Heart left ventricle (tissue), 16 donors: ENCODE measurements around the gene SYP. TPM values are rescaled to one million over a fixed set of nuclear protein-coding genes. Genes with fewer than 3 reads are reported as not detected.

ENCODE experiments used
- ATAC-seq, 4 donors: fragments of 200-7000 bp; cut with Tn5 transposase; one replicate each; pipeline ENCODE4 v1.9.1; 2020 to 2022; ENCODE audit warnings: moderate library complexity in 4 of 4, mild to moderate bottlenecking in 3 of 4, moderate number of reproducible peaks in 1 of 4
- DNase-seq, 5 donors: peaks; one replicate each; pipeline ENCODE4 v3.0.0-alpha.2; 2020
- H3K27ac ChIP-seq, 12 donors: fragments of 200-600 bp; sonication (generic) in 4 of 12; one replicate each; pipeline versions ENCODE4 v1.5.0 to v1.8.0; 2016 to 2022; ENCODE audit warnings: mild to moderate bottlenecking in 2 of 12
- H3K27me3 ChIP-seq, 9 donors: fragments of 200-600 bp; sonication (generic) in 2 of 9; one replicate each; pipeline versions ENCODE4 v1.5.1 to v1.8.0; 2016 to 2022; ENCODE audit warnings: mild to moderate bottlenecking in 3 of 9
- H3K36me3 ChIP-seq, 9 donors: fragments of 200-600 bp; sonication (generic) in 2 of 9; one replicate each; pipeline versions ENCODE4 v1.5.0 to v1.8.0; 2018 to 2022; ENCODE audit warnings: mild to moderate bottlenecking in 2 of 9
- H3K4me1 ChIP-seq, 12 donors: fragments of 200-600 bp; sonication (generic) in 4 of 12; one replicate each; pipeline versions ENCODE4 v1.5.0 to v1.8.0; 2016 to 2022; ENCODE audit warnings: mild to moderate bottlenecking in 3 of 12
- H3K4me3 ChIP-seq, 12 donors: fragments of 200-600 bp; sonication (generic) in 4 of 12; one replicate each; pipeline versions ENCODE4 v1.5.0 to v1.8.0; 2017 to 2022; ENCODE audit warnings: mild to moderate bottlenecking in 9 of 12, moderate library complexity in 4 of 12
- H3K9me3 ChIP-seq, 12 donors: fragments of 200-600 bp; sonication (generic) in 4 of 12; one replicate each; pipeline versions ENCODE4 v1.5.0 to v1.8.0; 2016 to 2022; ENCODE audit warnings: mild to moderate bottlenecking in 1 of 12
- POLR2A ChIP-seq, 2 donors: fragments of 450-650 bp; IDR thresholded peaks; one replicate each; pipeline ENCODE4 v1.6.1; 2017; ENCODE audit warnings: antibody characterized with exemption in 2 of 2, mild to moderate bottlenecking in 2 of 2, moderate library complexity in 2 of 2
- WGBS, 4 donors: extraction: QIAGEN DNeasy Blood & Tissue Kit in 2 of 4; methylation state at CpG; one replicate each; pipeline versions ENCODE4 v1.1.5 to v1.1.7; 2013 to 2018; 5-methylcytosine and 5-hydroxymethylcytosine counted together
- intact Hi-C, 10 donors: fragments of 100-400 bp; cut with DNase I; formaldehyde crosslinking; loops; one replicate each; pipeline versions ENCODE4 v1.11.1 to v1.14.2; 2022
- polyA plus RNA-seq, 2 donors: library from polyadenylated mRNA; stranded (reverse); fragments of 200-250 nt; gene quantifications; one replicate each; pipeline ENCODE4 v1.2.3, GENCODE V29; 2013
- total RNA-seq, 9 donors: library from RNA; depleted of rRNA in 2 of 9; stranded (reverse); fragments of >200 nt in 2 of 9; fragmentation: NEBNext Ultra II Directional in 3 of 9; extraction: Animal tissue kit (Norgen Biotek cat#: 25700) in 3 of 9; gene quantifications; one replicate each; pipeline versions ENCODE4 v1.1.0 to v1.2.4, GENCODE V29; 2016 to 2023
- TF ChIP-seq, protein P1 (sequence below), 12 donors: fragments of 200-600 bp; sonication (generic) in 4 of 12; IDR thresholded peaks; one replicate each; pipeline versions ENCODE4 v1.5.0 to v1.8.0; 2018 to 2022; ENCODE audit warnings: antibody characterized with exemption in 12 of 12, mild to moderate bottlenecking in 5 of 12
- donor health status: ischemic (EF 13 %, LVEDD 7.1; RV severe dilation, severe dysfunction).
- donor health status: healthy with polysubstance abuse.
- donor health status: DM: no; HTN: yes; CAD: no.
- donor health status: DM: no; HTN: no; CAD: no.
- donor health status: ischemic (EF 25% LVEDD 6.9; RV normal size, moderate dysfunction).
- donor health status: ischemic (EF 25% LVEDD 5.7; RV mildly dilated, moderate dysfunction).
- donor health status: healthy.
- donor health status: DM: yes; HTN: yes; CAD: no.
- donor health status: ischemic (EF 35%, LVEDD 5.7; RV mildly dilated, moderate dysfunction).
- donor health status: nonischemic (EF 11% LVEDD 7.7; RV severe dilation, severe dysfunction).
- donor health status: DM: yes; HTN: yes; CAD: no.
- donor health status: PGD.
- donor health status: ischemic (EF 29% LVEDD 5.4; RV normal size, mild dysfunction).
- donor health status: nonischemic (EF 23%, LVEDD 6.1; RV moderate dilation, normal function).

Gene SYP
- total and polyA plus RNA-seq, 11 donors: 0.49 to 3.7 (median 1.3) TPM

DNA sequence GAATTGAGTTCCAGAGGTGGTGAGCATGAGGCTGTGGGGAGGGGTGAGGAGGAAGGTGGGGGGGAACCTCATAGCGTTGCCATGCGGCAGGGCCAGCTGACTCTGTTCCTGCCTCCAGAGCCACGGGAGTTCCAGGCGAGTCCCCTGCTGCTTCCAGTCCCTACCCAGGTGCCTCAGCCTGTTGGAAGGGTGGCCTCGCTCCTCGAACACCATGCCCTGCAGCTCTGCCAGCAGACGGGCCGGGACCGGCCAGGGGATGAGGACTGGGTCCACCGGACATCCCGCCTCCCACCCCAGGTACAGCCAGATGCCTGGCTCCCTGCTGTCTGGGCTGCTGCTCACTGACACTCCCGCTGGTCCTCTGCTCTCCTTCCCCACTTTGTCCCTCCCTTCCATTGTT lies 43.2 kb upstream of the SYP start:
- H3K4me3 ChIP-seq: no peak overlapping the region
- WGBS, 4 donors: 75 to 87% (median 86%) methylated on average over 3 to 12 of the region's 12 CpGs
- TF ChIP-seq POLR2A (IDR thresholded peaks at IDR 0.05): no peak
- TF ChIP-seq, protein P1, sequence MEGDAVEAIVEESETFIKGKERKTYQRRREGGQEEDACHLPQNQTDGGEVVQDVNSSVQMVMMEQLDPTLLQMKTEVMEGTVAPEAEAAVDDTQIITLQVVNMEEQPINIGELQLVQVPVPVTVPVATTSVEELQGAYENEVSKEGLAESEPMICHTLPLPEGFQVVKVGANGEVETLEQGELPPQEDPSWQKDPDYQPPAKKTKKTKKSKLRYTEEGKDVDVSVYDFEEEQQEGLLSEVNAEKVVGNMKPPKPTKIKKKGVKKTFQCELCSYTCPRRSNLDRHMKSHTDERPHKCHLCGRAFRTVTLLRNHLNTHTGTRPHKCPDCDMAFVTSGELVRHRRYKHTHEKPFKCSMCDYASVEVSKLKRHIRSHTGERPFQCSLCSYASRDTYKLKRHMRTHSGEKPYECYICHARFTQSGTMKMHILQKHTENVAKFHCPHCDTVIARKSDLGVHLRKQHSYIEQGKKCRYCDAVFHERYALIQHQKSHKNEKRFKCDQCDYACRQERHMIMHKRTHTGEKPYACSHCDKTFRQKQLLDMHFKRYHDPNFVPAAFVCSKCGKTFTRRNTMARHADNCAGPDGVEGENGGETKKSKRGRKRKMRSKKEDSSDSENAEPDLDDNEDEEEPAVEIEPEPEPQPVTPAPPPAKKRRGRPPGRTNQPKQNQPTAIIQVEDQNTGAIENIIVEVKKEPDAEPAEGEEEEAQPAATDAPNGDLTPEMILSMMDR (IDR thresholded peaks at IDR 0.05): no peak
- intact Hi-C loops: no loop called here
- no peaks in the 10 kb centered on the region for H3K9me3 ChIP-seq
- H3K36me3 ChIP-seq: peaks cover 0 to 46% (median 15%) of the 10 kb centered on the region in 9 donors
- no peak overlapping the region for H3K27ac ChIP-seq
- H3K27me3 ChIP-seq: no peaks in the 10 kb centered on the region
- DNase-seq: no peak
- ATAC-seq: no peak
- H3K4me1 ChIP-seq: no peaks in the 10 kb centered on the region

DNA sequence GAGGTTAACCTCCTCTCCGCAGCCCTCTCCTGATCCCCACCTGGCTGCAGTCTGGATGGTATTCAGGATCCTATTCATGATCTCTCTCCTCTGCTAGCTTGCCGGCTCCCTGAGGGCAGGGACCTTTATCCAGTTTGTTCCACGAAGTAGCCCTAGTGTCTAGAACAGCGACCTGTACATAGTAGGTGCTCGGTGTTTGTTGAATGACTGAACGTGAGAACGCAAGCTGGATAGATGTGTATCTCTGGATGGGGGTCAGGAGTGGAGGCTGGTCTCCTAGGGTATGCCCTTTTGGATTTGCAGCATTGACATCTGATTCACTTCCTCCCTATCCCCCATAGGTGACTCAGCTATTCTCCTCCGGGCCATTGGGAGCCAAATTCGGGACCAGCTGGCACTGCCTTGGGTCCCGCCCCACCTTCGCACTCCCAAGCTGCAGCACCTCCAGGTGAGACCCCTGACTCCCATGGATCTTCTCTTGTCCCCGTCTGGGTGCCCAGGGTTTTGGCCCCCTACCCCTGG lies 42.6 kb upstream of the SYP start:
- TF ChIP-seq POLR2A (IDR thresholded peaks at IDR 0.05): no peak
- TF ChIP-seq, protein P1 (IDR thresholded peaks at IDR 0.05): no peak
- Histone ChIP-seq H3K9me3 (no peaks in the 10 kb centered on the region), H3K4me1 (no peaks in the 10 kb centered on the region), H3K27me3 (no peaks in the 10 kb centered on the region), H3K4me3 (no peak overlapping the region), H3K36me3 (peaks cover 0 to 46% (median 15%) of the 10 kb centered on the region in 9 donors), H3K27ac (no peak overlapping the region)
- intact Hi-C loops: no loop called here
- DNase-seq (no peak), ATAC-seq (no peak)
- 81 to 96% (median 92%) methylated on average over 12 of the region's 12 CpGs for WGBS, 4 donors

DNA sequence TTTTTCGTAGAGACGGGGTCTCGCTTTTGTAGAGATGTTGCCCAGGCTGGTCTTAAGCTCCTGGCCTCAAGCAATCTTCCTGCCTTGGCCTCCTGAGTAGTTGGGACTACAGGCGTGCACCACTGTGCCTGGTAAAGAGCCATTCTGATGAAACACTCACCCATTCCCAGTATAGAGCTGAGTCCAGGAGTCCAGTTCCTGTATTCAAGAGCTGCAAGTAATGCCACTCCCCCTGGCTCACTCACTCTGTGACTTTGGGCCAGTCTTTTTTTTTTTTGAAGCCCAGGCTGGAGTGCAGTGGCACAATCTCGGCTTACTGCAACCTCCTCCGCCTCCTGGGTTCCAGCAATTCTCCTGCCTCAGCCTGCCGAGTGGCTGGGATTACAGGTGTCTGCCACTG lies 38.7 kb upstream of the SYP start:
- ATAC-seq (no peak), DNase-seq (no peak)
- Histone ChIP-seq H3K27ac (no peak overlapping the region), H3K4me1 (peaks cover 0 to 10% (median 0%) of the 10 kb centered on the region in 12 donors), H3K4me3 (no peak overlapping the region), H3K27me3 (no peaks in the 10 kb centered on the region), H3K9me3 (no peaks in the 10 kb centered on the region), H3K36me3 (peaks cover 0 to 15% (median 3%) of the 10 kb centered on the region in 9 donors)
- no peak for TF ChIP-seq POLR2A (IDR thresholded peaks at IDR 0.05)
- 77 to 88% (median 80%) methylated on average over 7 of the region's 7 CpGs for WGBS, 4 donors
- intact Hi-C loops: no loop called here

DNA sequence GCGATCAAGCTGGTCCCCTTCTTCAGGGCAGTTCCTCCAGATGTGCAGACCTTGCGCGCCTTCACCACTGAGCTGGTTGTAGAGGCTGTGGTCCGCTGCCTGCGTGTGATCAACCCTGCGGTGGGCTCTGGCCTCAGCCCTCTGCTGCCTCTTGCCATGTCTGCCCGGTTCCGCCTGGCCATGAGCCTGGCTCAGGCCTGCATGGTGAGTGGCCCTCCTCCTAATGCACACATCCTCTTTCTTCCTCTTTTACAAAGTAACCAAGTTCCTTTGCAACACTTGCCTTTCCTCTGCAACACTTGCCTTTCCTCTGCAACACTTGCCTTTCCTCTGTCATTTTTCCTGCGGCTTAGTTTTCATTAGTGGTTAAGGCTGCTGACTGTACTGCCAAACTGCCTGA lies 37.1 kb upstream of the SYP start:
- Histone ChIP-seq H3K27me3 (no peaks in the 10 kb centered on the region), H3K4me1 (peaks cover 0 to 10% (median 0%) of the 10 kb centered on the region in 12 donors), H3K27ac (peak overlapping the region in 1 of 12 donors; percentile 58), H3K9me3 (no peaks in the 10 kb centered on the region), H3K4me3 (no peak overlapping the region), H3K36me3 (no peaks in the 10 kb centered on the region)
- WGBS, 4 donors: 76 to 87% (median 81%) methylated on average over 9 of the region's 9 CpGs
- DNase-seq: no peak
- TF ChIP-seq POLR2A (IDR thresholded peaks at IDR 0.05): no peak
- TF ChIP-seq, protein P1 (IDR thresholded peaks at IDR 0.05): no peak
- intact Hi-C loops: no loop called here
- peak in 1 of 4 donors; percentile 33 for ATAC-seq
